ENCODE measurements around the gene PLCD3. TPM values are rescaled to one million over a fixed set of nuclear protein-coding genes. Genes with fewer than 3 reads are reported as not detected.

PLCD3 gene
- total RNA-seq, 1 donor from 2014 or later: 12.7 TPM

DNA sequence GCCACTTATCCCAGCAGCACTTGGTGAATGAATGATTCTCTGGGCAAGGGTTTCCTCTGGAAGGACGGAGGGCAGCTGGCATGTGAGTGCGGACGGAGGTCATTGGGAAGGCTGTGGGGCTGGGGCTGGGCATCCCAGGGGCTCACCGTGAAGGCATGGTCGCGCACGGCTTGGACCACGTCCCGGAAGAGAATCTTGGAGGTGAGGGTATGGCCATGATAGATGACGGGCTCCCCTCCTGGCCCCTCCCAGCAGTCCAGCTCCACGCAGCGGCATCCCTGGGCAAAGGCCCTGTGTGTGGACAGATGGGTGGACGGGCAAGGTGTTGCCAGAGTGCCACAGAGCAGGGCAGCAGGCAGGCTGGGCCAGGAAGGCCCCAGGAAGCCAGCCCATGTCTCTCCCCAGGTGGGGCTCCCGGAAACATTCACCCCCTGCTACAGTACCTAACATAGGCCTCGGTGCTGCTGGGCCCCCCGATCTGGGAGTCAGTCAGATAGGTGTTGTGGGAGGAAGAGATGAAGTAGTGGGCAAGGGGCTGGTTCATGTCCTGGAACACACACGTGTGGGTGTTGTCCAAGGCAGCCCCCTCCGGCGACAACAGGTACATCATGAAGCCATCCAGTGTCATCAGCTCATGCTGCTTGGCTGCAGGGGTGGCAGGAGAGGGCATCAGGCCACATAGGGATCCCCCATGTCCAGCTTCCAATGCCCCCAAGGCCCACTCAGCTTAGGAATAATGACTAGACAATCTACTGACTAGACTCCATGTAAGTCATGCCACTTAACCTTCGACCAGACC lies 14.3 kb downstream of the PLCD3 start:
- DNase-seq (ENCODE audit: low read depth in 2 of 2): no peak

DNA sequence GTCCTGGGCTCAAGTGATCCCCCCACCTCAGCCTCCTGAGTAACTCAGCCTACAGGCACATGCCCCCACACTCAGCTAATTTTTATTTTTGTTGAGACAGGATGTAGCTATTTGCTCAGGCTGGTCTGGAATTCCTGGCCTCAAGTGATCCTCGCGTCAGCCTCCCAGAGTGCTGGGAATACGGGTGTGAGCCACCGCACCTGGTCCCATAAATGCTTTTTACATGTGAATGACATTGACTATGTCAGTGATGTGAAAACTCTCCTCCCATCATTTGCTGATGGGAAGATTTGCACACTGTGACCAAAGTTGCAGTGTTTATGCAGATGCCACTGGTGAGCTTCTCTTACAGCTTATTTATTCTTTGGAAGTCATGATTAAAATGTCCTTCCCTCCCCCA lies 15.0 kb downstream of the PLCD3 start:
- no peak for DNase-seq (ENCODE audit: low read depth in 2 of 2)

DNA sequence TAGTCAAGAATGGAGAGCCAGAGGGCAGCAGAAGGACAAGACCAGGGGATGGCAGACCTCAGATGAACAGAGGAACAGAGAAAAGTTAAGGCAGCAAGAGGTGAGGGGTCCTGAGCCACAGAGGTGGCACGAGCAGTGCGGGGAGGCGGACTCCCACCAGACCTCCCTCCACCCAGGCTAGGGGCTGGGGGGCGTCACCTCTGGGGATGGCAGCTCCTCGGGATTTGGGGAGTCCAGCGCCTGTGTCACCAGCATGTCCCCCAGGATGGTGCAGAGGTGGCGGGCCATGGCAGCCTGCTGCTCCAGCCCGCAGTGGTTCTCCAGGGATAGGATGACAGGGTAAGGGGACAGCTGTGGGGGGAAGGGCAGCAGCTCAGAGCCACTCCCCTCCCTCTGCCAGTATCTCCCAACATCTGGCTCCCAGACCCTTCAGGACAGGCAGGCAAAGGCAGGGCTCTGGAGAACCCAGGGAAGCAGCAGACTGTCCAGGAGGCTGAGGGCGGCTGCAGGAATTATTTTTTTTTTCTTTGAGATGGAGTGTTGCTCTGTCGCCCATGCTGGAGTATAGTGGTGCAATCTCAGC lies 15.8 kb downstream of the PLCD3 start:
- no peak for DNase-seq (ENCODE audit: low read depth in 2 of 2)

DNA sequence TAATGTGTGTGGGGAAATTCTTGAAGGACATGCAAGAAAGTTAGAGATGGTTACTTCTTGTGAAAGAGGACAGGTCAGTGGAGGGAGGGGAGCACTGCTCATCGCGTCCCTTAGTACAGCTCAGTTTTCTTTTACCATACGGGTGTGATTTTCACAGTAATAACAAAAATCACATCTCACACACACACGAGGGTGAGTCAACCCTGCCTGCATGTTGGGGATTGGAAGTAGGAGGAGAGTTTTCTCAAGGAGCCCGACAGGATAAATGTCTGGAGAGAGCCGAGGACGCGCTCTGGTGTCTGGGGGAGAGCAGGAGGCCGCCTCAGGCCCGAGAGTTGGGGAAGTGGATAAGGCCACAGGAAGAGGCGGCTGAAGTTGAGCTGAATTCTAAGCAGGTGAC lies 16.4 kb downstream of the PLCD3 start:
- no peak for DNase-seq (ENCODE audit: low read depth in 2 of 2)

DNA sequence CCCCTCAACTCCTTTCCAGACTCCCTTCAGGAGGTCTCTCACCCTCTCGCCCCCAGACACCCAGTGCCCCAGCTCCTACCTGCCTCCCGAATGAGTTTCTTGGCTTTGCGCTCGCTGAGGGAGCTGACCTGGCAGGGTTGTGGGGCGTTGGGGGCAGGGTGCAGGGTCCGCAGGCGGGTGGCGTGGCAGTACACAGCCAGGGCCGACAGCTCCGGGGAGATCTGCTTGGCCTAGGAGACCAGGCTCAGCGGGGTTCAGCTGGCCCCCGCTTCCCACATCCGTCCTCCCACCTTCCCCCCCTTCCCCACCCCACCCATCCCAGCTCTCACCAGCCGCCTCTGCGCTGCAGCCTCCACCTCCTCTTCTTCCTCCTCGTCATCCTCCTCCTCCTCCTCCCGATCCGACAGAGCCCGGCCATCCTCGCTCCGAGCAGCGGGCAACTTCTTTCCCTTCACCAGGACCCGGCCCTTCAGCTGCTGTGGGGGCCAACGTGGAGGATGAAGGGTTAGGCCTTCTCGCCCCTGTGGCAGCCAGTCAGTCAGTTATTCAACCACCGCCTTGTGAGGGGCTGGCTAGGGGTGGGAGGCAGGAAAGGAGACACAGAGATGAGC lies 17.2 kb downstream of the PLCD3 start:
- no peak for DNase-seq (ENCODE audit: low read depth in 2 of 2)

DNA sequence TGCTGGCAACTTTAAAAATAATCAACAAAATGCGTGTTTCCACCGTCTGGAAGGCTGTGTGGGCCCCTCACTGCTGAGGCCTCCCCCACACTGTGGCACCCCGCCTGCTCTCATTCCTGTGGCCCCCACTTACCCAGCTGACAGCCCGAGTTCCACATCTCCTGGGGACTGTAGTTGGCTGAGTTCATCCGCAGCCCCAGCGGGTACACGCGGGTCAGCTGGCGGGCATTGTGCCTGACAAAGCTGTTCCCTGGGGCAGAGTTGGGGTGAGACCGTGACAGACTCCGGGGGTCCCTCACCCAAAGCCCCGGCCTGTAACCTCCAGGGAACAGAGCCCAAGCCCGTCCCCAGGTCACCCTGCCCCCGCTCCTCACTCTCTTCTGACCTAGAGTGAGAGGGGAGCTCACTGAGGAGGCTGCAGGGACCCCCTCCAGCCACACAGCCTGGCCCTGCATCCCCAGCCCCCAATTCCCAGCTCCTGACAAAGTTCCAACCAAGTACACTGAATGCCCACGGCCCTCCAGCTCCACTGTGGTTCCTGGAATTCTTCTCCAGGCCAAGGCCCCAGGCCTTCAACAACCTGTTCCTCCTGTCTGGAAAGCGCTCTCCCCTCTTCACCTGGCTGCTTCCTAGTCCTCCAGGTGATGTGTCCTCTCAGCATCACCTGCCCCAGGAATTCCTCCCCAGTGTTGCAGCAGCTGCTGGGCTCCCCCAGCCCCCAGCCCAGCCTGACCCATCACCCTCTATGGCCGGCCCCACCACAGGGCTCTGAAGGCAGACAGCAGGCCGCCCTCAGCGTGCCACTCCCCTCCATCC lies 18.0 kb downstream of the PLCD3 start:
- no peak for DNase-seq (ENCODE audit: low read depth in 2 of 2)

DNA sequence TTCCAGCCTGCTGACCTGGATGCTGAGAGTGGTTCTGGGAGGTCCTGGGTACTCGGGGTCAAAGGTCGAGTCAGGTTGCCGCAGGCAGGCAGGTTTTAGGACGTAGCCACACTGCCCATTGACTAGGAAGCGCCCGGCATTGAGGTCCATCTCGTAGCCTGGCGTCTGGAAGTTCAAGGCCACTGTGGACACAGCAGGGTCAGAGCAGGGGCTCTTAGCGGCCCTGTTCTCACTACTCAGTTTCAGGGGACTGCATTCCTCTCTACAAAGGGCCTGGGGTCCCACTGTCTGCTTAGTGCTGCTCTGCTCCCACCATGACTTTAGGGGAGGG lies 18.9 kb downstream of the PLCD3 start:
- no peak for DNase-seq (ENCODE audit: low read depth in 2 of 2)

DNA sequence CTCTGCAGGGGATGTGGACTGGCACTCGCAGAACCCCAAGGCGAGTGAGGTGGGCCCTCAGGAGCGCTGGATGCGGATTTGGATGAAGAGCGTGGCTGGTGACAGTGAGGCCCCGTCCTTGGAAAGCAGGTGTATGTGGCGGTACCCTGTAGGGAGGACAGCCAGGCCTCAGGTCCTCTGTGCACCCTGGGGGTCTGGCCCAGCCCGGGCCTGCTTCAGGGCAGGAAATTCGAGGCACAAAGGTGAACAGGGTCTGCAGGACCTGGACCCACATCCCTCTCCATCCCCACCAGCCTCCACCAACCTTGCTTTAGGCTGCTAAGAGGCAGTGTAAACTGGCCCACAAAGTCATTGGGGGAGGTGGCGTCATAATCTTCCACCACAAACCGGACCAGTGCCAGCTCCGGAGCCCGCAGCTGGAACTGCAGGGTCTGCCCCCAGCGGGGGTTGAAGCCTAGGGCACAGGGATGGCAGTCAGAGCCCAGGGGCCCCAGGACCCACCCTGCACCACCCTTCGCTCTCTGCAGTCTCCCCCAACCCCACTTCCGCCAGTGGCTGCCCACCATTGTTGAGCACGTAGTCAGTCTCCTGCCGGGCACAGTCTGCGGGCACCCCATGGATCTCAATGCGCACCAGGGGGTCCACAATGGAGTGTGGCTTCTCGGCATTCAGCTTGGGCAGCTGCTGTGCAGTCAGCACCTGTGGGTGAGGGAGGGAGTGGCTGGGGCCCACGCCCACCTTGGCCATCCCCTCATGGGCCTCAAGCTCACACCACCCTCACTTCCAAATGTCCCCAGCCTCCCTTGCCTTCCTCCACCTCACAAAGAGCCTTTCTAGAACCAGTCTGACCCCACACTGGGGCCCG lies 19.5 kb downstream of the PLCD3 start:
- no peak for DNase-seq (ENCODE audit: low read depth in 2 of 2)

DNA sequence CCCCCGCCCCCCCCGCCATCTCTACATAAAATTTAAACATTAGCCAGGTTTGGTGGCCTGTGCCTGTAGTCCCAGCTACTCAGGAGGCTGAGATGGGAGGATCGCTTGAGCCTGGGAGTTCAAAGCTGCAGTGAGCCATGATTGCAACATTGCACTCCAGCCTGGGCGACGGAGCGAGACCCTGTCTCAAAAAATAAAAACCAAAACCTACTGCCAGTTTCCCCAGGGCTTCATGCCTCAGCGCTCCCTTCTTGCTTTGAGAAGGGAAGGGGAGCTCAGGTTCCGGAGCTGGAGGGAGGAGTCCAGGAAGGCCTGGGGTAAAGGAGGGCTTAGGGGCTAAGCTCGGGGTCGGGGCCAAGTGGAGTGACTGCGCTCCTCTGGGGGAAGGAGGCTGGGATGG lies 20.5 kb downstream of the PLCD3 start:
- DNase-seq (ENCODE audit: low read depth in 2 of 2): no peak

DNA sequence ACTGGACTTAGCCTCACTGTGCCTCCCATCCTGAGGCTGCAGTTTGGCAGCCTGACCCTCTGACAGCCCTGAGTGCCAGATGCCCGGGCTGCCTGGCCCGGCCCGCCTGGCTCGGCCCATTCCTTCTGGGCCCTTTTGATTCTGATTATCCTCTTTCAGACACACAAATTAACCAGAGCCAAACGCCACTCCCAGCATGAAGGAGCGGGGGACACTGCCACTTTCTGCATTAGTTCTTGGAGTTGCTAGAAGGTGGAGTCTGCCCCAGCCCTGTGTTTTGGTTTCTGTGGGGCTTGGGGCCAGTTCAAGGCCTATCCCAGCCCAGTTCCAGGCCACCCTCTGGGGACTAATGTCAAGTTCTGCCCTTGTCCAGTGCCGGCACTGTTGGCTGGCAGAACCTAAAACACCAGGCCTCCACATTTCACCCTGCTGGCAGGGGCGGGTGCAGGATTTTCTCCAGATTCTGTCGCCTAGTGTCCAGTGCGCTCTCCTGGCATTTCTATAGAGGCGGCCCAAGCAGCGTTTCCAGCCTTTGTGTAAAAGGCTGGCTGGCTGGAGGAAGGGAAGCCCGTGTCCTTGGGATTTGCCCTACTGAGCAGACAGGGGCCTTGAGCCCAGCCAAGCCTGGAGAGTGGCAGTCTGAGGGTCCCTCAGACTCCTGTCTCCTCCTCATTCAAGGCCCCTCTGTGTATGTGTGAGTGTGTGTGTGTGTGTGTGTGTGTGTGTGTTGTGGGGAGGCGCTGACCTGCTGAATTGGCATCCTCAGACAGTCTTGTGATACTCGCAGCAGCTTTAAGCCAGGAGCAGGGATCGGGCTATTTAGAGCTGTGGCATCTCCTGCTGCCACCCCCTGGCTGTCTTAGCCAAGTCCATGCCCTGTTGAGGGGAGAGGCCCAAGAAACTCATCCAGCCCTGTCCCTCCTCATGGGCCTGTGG lies 21.4 kb downstream of the PLCD3 start:
- no peak for DNase-seq (ENCODE audit: low read depth in 2 of 2)

DNA sequence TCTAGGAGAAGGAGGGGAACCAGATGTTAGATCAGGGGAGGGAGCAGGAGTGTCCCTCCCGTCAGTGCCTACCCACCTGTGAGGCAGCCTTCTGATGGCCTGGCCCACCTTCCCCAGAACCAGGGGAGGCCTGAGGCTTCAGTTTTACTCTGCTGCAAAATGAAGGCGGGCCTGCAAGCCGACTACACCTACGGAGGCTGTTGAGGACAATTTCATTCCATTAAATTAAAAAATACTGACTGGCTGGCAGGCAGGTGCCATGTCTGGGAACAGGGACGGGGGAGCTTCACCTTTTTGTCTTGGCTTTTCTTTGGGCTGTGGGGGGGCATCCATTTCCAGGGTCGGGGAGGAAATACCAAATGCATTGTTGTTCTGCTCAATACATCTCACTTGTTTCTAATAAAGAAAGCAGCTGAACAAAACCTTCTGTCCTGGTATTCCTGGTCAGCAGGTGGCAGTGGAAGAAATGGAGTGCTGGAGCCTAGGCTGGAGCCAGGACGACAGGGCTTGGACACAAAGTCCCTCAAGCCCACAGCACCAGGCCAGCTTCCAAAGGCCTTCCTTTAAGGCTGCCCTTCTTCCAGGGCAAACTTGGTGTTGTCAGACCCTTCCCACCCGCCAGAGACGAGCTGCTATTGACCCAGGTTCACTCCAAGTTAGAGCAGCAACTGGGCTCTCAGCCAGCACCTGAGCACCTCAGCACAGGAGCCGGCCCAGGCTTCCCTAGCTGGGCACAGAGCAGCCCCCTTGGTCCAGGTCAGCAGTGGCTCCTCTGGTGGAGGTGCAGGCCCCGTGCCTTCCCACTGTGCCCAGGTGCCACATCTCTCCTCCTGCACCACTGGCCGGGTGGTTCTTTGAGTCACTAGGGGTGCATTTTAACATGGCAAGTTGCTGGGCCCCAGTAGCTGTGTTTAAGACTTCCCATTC lies 23.5 kb downstream of the PLCD3 start:
- DNase-seq (ENCODE audit: low read depth in 2 of 2): peak; percentile 30 to 53

DNA sequence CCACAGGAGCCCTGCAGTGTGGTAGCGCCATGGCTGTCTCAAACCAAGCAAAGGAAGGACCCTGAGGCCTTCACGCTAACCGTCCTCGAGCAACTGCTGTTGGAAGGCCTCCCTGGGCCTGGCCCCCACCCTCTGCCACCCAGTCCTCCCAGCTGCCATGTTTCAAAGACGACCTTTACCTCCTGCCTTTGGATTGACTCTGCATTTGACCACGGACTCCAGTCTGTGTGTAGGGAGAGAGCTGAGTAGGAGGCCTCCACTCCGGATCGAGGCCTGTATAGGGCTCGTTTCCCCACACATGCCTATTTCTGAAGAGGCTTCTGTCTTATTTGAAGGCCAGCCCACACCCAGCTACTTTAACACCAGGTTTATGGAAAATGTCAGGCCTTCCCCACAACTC lies 24.3 kb downstream of the PLCD3 start:
- no peak for DNase-seq (ENCODE audit: low read depth in 2 of 2)

DNA sequence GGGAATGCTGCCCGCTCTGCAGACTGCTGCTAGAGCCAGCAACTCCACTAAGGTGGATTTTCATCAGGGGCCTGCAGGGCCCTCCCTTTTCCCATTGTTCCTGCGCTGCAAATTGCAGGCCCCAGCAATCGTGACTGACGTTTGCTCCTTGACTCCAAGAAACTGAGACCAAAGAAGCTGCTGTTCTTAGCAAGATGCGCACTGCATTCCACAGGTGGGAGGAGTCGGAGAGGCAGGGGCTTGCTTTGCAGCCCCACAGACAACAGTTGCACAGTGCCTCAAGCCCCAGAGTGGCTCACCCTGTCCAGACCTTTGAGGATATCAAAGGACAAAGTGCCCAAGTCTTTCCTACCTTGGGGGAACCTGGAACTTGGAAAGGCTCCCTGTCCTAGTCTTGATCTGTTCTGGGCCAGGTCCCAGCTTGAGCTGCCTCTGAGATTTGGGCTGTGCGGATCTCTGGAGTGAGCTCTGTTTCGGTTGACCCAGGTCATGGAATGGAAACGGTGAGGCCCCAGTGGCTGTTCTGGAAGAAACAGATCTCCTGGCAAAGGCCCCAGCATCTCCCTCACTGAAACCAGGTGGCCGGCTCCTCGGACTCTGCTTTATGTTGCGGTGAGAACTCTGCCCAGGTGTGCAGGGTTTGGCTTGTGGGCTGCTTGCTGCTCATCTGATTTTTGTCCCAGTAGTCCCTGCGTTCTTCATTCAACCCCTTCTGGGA lies 24.9 kb downstream of the PLCD3 start:
- no peak for DNase-seq (ENCODE audit: low read depth in 2 of 2)

DNA sequence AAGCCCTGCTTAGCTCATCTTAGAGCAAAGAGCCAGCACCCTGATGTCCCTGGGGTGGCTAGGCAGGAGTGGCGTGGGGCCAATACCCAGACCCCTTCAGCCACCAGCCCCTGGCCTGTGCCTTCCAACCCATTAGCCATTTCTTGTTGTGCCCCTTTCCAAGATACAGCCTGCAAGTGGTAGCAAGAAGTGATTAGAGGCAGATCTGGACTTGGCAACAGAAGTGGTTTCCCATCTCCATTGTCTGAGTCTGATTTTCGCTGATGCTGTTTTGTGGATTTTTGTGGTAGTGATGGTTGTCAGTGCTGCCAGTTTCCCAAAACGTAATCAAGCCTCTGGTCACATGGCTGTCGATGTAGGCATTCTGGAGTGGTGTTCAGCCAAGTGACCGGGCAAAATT lies 25.7 kb downstream of the PLCD3 start:
- no peak for DNase-seq (ENCODE audit: low read depth in 2 of 2)

DNA sequence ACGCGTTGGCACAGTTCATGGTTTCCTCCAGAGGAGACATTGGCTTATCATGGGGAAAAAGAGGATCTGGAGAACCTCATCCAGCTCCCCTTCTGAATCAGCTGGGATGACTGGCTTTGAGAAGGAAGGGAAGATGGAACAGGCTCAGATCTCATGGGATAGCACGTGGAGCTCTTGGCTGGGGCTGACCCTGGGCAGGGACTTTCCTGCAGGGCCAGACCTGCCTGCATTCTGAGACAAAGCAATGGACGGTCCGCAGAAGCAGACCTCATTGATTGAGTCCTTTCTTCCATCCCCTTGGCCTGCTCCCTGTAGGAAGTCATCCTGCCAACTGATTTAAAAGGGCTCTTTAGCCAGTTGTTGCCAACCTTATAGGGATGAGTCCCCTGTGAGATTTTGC lies 26.2 kb downstream of the PLCD3 start:
- DNase-seq (ENCODE audit: low read depth in 2 of 2): no peak

DNA sequence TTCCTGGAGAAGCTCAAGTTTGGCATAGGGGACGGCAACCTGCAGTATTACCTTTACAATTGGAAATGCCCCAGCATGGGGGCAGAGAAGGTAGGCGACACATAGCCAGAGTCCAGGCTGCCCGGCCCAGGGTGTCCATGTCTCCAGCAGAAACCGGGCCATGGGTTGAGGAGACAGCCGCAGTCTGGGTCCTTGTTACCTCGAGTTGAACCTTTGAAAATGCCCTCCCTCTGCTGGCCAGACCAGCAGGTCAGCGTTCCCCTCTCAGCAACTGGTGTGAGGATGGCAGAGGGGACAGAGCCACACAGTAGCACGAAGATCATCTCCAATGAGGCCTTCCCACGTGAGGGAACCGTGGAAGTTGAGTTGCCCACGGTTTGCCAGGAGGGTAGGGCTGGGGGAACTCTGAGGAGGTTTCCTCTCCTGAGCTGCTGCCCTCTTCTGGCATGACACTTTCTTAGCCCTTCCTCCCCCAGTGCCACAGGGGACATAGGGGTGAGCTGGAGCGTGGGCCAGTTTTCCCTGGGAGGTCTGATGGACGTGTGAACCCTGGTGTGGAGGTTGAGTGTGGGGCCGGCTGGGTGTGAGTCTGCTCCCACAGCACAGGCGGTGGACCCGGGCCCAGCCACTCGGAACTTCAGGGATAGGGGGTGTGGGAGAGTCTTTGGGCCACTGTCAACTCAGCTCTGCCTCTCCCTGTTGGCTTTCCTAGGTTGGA lies 27.2 kb downstream of the PLCD3 start:
- DNase-seq (ENCODE audit: low read depth in 2 of 2): no peak

DNA sequence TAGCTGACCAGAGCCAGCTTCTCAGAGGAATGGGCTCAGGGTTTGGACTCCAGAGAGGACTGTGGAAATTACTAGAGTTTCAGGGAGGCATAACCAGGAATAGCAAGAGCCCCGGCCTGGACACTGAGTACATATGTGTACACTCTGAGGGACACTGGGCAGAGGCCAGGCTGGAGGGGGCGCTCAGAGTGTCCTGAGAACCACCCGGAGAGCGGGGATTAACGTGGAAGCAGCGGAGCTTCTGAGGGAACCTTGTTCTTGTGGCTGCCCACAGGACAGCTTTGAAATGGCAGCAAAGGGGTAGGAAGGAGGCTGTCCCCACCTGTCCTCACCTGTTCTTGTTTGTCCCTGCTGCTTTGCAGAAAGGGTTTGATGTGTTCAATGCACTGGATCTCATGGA lies 27.8 kb downstream of the PLCD3 start:
- no peak for DNase-seq (ENCODE audit: low read depth in 2 of 2)

DNA sequence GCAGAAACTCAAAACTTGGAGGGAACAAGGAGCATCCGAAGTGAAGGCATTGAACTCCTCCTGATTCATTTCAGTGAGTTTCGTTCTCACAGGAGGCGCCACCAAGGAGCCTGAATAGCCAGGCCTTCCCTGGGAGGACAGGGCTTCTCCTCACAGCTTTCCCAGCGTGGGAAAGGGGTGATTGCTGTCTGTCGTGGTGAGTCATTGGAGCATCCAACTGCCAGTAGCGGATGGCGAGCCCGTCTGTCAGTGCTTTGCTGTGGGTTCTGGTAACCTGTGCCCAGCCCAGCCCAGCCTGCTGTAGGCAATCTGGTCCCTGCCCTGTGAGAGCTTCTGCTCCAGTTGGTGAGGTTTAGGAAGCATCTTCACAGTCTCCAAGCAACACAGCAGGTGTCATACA lies 28.3 kb downstream of the PLCD3 start:
- DNase-seq (ENCODE audit: low read depth in 2 of 2): no peak
